ENCODE results near the gene FIGNL2. TPM values are rescaled to one million over a fixed set of nuclear protein-coding genes. Genes with fewer than 3 reads are reported as not detected.

FIGNL2 gene
- polyA plus RNA-seq, 3 donors, result 5.4 to 7.0 (median 6.2) TPM

DNA sequence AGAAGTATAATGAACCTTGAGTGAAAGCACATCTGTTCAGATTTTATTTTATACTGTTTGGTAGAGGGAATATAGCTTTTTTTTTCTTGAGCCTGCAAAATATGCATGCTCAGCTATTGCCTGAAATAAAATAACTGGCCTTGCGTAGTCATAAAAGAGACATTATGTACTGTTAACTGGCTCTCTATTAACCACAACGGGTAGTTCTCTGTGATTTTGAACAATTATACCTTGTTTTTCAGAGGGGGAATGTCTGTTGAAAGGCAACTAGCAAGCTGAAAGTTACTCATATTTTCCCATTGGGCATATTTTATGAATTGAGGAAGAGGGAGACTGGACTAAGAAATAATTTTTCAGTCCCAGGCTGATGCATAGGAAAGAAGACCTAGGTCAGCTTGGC lies 62.6 kb downstream of the FIGNL2 start:
- DNase-seq, result no peak

DNA sequence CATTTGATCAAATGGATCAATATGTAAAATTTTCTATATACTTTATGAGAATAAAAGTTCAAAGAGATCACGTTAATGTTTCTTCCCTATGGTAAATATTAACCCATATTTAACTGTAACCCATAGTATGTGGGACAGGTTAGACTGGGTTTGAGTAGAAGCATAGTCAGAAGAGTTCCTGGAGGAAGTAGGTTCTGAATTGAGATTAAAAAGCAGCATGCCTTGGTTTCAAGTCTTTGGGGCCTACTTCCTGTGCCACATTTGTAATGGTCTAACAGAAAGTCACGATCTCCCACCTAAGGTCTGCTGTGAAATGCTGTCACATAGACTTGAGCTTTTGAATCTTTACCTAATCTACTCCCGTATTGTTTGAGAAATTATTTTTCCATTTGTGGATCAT lies 63.8 kb downstream of the FIGNL2 start:
- DNase-seq, result no peak

- no peak for DNase-seq
Observed at GRCh38 chr12:51779876-51780275, 68.6 kb downstream of the FIGNL2 start.

DNA sequence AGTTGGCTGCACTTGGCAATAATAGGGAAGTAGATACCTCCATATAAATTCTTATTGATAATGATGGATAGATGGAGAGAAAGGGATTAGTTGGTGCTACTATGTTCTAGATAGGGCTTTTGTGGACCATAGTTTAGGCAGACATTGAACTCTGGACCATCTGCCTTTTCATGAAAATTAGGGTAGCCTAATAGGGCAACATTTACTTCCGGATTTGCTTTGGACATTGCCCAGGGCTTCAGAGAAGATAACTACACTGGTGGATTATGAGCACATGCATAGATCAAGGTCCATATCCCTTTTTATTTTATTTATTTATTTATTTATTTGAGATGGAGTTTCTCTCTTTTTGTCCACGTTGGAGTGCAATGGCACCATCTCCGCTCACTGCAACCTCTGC lies 70.5 kb downstream of the FIGNL2 start:
- no peak for DNase-seq

DNA sequence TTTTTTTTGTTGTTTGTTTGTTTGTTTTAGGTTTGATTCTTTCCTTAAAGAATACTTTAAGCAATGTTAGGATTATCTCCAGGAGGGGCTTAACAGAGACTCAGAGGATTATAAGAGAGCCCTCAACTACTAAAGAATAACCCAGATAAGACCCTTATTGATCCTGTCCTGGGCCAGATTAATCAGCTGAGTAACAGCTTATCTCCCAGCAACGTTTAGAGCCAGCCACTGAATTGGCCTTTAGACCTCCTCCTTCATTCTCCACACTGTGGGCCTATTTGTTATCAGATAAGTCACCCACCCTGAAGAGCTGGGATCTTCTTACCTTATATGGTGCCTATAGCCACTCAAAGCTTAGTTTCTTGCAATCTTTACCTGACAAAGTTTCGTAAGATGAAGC lies 71.1 kb downstream of the FIGNL2 start:
- no peak for DNase-seq

GRCh38 chr12:51774933-51775332 lies 73.6 kb downstream of the FIGNL2 start:
- no peak for DNase-seq

- no peak for DNase-seq
Observed at GRCh38 chr12:51773145-51773869, 75.2 kb downstream of the FIGNL2 start.

GRCh38 chr12:51771008-51771407 lies 77.5 kb downstream of the FIGNL2 start:
- DNase-seq, result no peak

Other genes starting within 250 kb of the FIGNL2 start
- under 1 TPM; 0.14 to 0.73 (median 0.53) TPM for gene ANKRD33, start 39.4 kb upstream of the FIGNL2 start, polyA plus RNA-seq (ENCODE audit: insufficient read length in 3 of 3)
- gene ACVRL1, start 58.8 kb upstream of the FIGNL2 start, polyA plus RNA-seq (ENCODE audit: insufficient read length in 3 of 3), result 10 to 100 TPM; 33.6 to 37.1 (median 34.3) TPM
- gene ACVR1B, start 103.0 kb upstream of the FIGNL2 start, polyA plus RNA-seq (ENCODE audit: insufficient read length in 3 of 3), result 10 to 100 TPM; 53.4 to 65.8 (median 58.7) TPM
- 10 to 100 TPM; 17.7 to 20.3 (median 19.3) TPM for gene TAMALIN, start 158.2 kb upstream of the FIGNL2 start, polyA plus RNA-seq (ENCODE audit: insufficient read length in 3 of 3)
- 10 to 100 TPM in 2 of 3 donors, 1 to 10 TPM in 1; 9.5 to 14.7 (median 14.1) TPM for gene NR4A1, start 202.7 kb upstream of the FIGNL2 start, polyA plus RNA-seq (ENCODE audit: insufficient read length in 3 of 3)
- gene ATG101, start 221.3 kb upstream of the FIGNL2 start, polyA plus RNA-seq (ENCODE audit: insufficient read length in 3 of 3), result 10 to 100 TPM; 28.7 to 34.0 (median 30.1) TPM
- gene SMIM41, start 231.0 kb upstream of the FIGNL2 start, polyA plus RNA-seq (ENCODE audit: insufficient read length in 3 of 3), result under 1 TPM; 0.61 to 0.73 (median 0.73) TPM